Neural cell (in vitro differentiated cells): ENCODE results near the gene RUNX1. TPM values are rescaled to one million over a fixed set of nuclear protein-coding genes. Genes with fewer than 3 reads are reported as not detected.

Experiments
- H2AFZ ChIP-seq: fragments of 200-600, 300-800 bp; sonication (generic), shearing (Covaris generic); 2 replicates; pipeline ENCODE4 v1.6.0; 2014; ENCODE audit warnings: low read depth, mild to moderate bottlenecking, antibody characterized with exemption, low read length, moderate library complexity
- H3F3A ChIP-seq: fragments of 200-600 bp; shearing (Covaris generic); 2 replicates; pipeline ENCODE4 v1.6.1; 2016; ENCODE audit warnings: mild to moderate bottlenecking, moderate library complexity, mixed read lengths, antibody characterized with exemption, low read length; ENCODE audit not compliant: insufficient read depth, poor library complexity, severe bottlenecking
- H3K27ac ChIP-seq: fragments of 200-600, 300-800 bp; sonication (generic), shearing (Covaris generic); 2 replicates; pipeline ENCODE4 v1.5.1; 2014; ENCODE audit warnings: mild to moderate bottlenecking, low read length, moderate library complexity
- H3K27me3 ChIP-seq: fragments of 300-800, 200-600 bp; sonication (generic), shearing (Covaris generic); 2 replicates; pipeline ENCODE4 v1.6.0; 2014; ENCODE audit warnings: mild to moderate bottlenecking, low read depth, low read length, moderate library complexity; ENCODE audit not compliant: insufficient read depth
- H3K36me3 ChIP-seq: fragments of 300-800, 200-600 bp; sonication (generic), shearing (Covaris generic); 2 replicates; pipeline ENCODE4 v1.5.1; 2014; ENCODE audit warnings: mild to moderate bottlenecking, antibody characterized with exemption, low read length, moderate library complexity; ENCODE audit not compliant: insufficient read depth
- H3K4me2 ChIP-seq: fragments of 300-800, 200-600 bp; sonication (generic), shearing (Covaris generic); 2 replicates; pipeline ENCODE4 v1.6.0; 2014; ENCODE audit warnings: mild to moderate bottlenecking, low read length
- H3K4me3 ChIP-seq: fragments of 300-800, 200-600 bp; sonication (generic), shearing (Covaris generic); 2 replicates; pipeline ENCODE4 v1.5.1; 2014; ENCODE audit warnings: mild to moderate bottlenecking, low read length, moderate library complexity
- H3K79me2 ChIP-seq: fragments of 200-600 bp; shearing (Covaris generic); replicated peaks from 2 replicates; pipeline ENCODE4 v1.6.0; 2014; ENCODE audit warnings: mild to moderate bottlenecking, low read length, moderate library complexity; ENCODE audit not compliant: insufficient read depth
- H3K9ac ChIP-seq: fragments of 300-800, 200-600 bp; sonication (generic), shearing (Covaris generic); 2 replicates; pipeline ENCODE4 v1.6.1; 2016; ENCODE audit warnings: mild to moderate bottlenecking, low read length, mixed read lengths
- H3K9me2 ChIP-seq: fragments of 200-600 bp; shearing (Covaris generic); 2 replicates; pipeline ENCODE4 v1.6.1; 2016; ENCODE audit warnings: mild to moderate bottlenecking, low read length, mixed read lengths; ENCODE audit not compliant: insufficient read depth
- H3K9me3 ChIP-seq: fragments of 200-600, 300-800 bp; sonication (generic), shearing (Covaris generic); 2 replicates; pipeline ENCODE4 v1.6.1; 2016; ENCODE audit warnings: mild to moderate bottlenecking, mixed run types, low read length, moderate library complexity, mixed read lengths
- H4K20me1 ChIP-seq: fragments of 200-600 bp; shearing (Covaris generic); 2 replicates; pipeline ENCODE4 v1.6.1; 2016; ENCODE audit warnings: mild to moderate bottlenecking, mixed run types; ENCODE audit not compliant: insufficient read depth
- EP300 ChIP-seq: fragments of 450-650 bp; conservative IDR thresholded peaks from 2 replicates; pipeline ENCODE4 v1.6.1; 2014; ENCODE audit warnings: antibody characterized with exemption, mild to moderate bottlenecking, moderate library complexity; ENCODE audit not compliant: poor library complexity, severe bottlenecking
- EZH2 ChIP-seq: fragments of 200-600, 300-800 bp; shearing (Covaris generic), sonication (generic); IDR thresholded peaks from 2 replicates; pipeline ENCODE4 v1.6.1; 2014; ENCODE audit warnings: antibody characterized with exemption, low read length, borderline replicate concordance, mild to moderate bottlenecking; ENCODE audit not compliant: insufficient read depth, poor library complexity, severe bottlenecking
- MXI1 ChIP-seq: fragments of 450-650 bp; conservative IDR thresholded peaks from 2 replicates; pipeline ENCODE4 v1.6.1; 2014; ENCODE audit warnings: antibody characterized with exemption, mild to moderate bottlenecking; ENCODE audit not compliant: poor library complexity, severe bottlenecking
- POLR2AphosphoS5 ChIP-seq: IDR thresholded peaks from 2 replicates; pipeline ENCODE4 v1.6.1; 2012
- RAD21 ChIP-seq: fragments of 450-650 bp; conservative IDR thresholded peaks from 2 replicates; pipeline ENCODE4 v1.6.1; 2014; ENCODE audit warnings: antibody characterized with exemption, mild to moderate bottlenecking, moderate library complexity
- SMC3 ChIP-seq: fragments of 450-650 bp; conservative IDR thresholded peaks from 2 replicates; pipeline ENCODE4 v1.6.1; 2014; ENCODE audit warnings: antibody characterized with exemption, mild to moderate bottlenecking, moderate library complexity; ENCODE audit not compliant: poor library complexity
- TAF1 ChIP-seq: IDR thresholded peaks from 2 replicates; pipeline ENCODE4 v1.6.1; 2012; ENCODE audit warnings: low read depth
- polyA plus RNA-seq: library from polyadenylated mRNA; depleted of rRNA; stranded (reverse); fragments of >200 nt; gene quantifications from 2 replicates; pipeline ENCODE4 v1.2.3, GENCODE V29; 2014
- TF ChIP-seq, protein P1 (sequence below): IDR thresholded peaks from 2 replicates; pipeline ENCODE4 v1.6.1; 2012; ENCODE audit warnings: borderline replicate concordance
- TF ChIP-seq, protein P2 (sequence below): fragments of 450-650 bp; IDR thresholded peaks from 2 replicates; pipeline ENCODE4 v1.5.1; 2014; ENCODE audit warnings: antibody characterized with exemption, mild to moderate bottlenecking, moderate library complexity; ENCODE audit not compliant: poor library complexity, severe bottlenecking

Gene RUNX1
- polyA plus RNA-seq, 1 donor from 2014 or later = not detected

DNA sequence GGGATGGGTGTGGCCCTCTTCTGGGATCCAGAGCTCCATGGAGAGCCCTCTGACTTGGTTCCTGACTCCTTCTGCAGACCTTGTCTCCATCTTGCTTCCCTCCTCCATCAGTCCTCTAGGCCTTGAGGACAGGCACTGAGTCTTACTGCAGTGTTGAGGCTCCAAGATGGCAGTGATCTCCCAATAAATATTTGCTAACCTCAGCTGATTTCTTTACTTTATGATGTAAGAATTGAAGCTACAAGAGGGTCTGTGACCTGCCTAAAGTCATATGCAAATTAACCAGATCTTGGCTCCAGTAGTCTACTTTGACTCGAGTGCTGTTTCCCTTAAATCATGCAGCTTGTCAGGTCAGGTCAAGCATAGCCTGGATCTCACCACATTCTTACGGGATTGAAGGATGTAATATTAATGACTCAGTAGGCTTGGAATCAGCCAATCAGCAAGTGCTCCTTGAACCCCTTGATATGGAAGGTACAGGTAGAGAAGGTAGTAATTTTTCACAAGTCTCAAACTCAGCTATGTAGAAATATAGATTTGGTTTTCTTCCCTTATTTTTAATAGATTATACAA is 287.3 kb downstream of the RUNX1 start:
- no peaks in the 10 kb centered on the region for H3K79me2 ChIP-seq
- no peak overlapping the region for H3K4me3 ChIP-seq
- no peak overlapping the region for H3K9ac ChIP-seq
- H2AFZ ChIP-seq = no peak overlapping the region
- no peaks in the 10 kb centered on the region for H4K20me1 ChIP-seq
- TF ChIP-seq TAF1 (no peak), POLR2AphosphoS5 (no peak), MXI1 (no peak), SMC3 (no peak), RAD21 (no peak), EP300 (no peak), EZH2 (no peak)
- TF ChIP-seq, protein P1, sequence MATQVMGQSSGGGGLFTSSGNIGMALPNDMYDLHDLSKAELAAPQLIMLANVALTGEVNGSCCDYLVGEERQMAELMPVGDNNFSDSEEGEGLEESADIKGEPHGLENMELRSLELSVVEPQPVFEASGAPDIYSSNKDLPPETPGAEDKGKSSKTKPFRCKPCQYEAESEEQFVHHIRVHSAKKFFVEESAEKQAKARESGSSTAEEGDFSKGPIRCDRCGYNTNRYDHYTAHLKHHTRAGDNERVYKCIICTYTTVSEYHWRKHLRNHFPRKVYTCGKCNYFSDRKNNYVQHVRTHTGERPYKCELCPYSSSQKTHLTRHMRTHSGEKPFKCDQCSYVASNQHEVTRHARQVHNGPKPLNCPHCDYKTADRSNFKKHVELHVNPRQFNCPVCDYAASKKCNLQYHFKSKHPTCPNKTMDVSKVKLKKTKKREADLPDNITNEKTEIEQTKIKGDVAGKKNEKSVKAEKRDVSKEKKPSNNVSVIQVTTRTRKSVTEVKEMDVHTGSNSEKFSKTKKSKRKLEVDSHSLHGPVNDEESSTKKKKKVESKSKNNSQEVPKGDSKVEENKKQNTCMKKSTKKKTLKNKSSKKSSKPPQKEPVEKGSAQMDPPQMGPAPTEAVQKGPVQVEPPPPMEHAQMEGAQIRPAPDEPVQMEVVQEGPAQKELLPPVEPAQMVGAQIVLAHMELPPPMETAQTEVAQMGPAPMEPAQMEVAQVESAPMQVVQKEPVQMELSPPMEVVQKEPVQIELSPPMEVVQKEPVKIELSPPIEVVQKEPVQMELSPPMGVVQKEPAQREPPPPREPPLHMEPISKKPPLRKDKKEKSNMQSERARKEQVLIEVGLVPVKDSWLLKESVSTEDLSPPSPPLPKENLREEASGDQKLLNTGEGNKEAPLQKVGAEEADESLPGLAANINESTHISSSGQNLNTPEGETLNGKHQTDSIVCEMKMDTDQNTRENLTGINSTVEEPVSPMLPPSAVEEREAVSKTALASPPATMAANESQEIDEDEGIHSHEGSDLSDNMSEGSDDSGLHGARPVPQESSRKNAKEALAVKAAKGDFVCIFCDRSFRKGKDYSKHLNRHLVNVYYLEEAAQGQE = no peak
- TF ChIP-seq, protein P2, sequence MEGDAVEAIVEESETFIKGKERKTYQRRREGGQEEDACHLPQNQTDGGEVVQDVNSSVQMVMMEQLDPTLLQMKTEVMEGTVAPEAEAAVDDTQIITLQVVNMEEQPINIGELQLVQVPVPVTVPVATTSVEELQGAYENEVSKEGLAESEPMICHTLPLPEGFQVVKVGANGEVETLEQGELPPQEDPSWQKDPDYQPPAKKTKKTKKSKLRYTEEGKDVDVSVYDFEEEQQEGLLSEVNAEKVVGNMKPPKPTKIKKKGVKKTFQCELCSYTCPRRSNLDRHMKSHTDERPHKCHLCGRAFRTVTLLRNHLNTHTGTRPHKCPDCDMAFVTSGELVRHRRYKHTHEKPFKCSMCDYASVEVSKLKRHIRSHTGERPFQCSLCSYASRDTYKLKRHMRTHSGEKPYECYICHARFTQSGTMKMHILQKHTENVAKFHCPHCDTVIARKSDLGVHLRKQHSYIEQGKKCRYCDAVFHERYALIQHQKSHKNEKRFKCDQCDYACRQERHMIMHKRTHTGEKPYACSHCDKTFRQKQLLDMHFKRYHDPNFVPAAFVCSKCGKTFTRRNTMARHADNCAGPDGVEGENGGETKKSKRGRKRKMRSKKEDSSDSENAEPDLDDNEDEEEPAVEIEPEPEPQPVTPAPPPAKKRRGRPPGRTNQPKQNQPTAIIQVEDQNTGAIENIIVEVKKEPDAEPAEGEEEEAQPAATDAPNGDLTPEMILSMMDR = no peak
- no peaks in the 10 kb centered on the region for H3K9me3 ChIP-seq
- no peaks in the 10 kb centered on the region for H3K36me3 ChIP-seq
- no peaks in the 10 kb centered on the region for H3F3A ChIP-seq
- no peaks in the 10 kb centered on the region for H3K9me2 ChIP-seq
- no peak overlapping the region for H3K4me2 ChIP-seq
- no peak overlapping the region for H3K27ac ChIP-seq
- H3K27me3 ChIP-seq = no peaks in the 10 kb centered on the region

DNA sequence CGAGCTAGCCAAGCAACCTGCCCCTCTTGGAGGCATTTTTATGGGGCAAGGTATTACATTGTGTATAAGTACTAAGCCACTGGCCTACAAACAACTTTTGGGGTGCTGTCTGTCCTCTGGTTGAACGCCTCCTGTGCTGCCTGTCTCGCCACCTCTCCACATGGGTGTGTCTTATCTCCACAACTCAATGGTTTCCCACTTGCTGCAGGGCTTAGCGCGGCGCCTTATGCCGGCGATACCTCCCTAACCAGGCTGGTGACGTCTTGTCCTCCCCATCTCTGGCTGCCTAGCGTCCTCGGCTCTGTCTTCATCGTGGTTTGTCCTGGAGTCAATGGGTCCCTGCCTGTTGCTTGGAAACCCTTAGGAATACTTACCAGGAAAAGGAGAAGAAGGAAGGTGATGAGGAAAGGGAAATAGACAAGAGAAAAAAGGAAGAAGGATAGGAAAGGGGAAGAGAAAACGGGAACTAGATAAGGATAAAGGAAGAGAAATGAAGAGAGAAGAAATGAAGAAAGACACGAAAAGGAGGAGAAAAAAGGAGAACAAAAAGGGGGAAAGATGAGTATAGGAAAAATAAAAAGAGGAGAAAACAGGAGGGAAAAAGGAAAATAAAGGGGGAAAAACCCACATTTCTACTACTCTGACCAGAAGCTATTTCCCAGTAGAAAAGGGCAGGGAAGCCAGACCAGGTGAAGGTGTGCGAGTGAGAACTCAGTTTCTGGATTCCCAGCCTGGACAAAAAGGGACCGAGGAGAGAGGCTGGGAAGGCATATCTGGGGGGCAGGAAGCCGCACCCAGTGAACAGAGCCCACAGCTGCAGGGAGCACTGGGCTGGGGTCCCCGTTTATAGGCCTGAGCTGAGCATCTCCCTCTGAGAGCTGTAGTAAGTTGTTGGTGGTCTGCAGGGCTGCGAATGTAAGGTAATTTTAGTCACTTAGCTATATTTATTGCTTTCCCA is 294.1 kb downstream of the RUNX1 start:
- no peaks in the 10 kb centered on the region for H3K9me2 ChIP-seq
- H3K27me3 ChIP-seq = no peaks in the 10 kb centered on the region
- H3K9me3 ChIP-seq = no peaks in the 10 kb centered on the region
- H3K36me3 ChIP-seq = no peaks in the 10 kb centered on the region
- no peaks in the 10 kb centered on the region for H3K79me2 ChIP-seq
- TF ChIP-seq, protein P1 = no peak
- TF ChIP-seq RAD21 = no peak
- TF ChIP-seq EP300 = no peak
- TF ChIP-seq EZH2 = no peak
- no peak for TF ChIP-seq TAF1
- H3F3A ChIP-seq = no peaks in the 10 kb centered on the region
- no peak overlapping the region for H3K9ac ChIP-seq
- H4K20me1 ChIP-seq = no peaks in the 10 kb centered on the region
- H3K4me3 ChIP-seq = no peak overlapping the region
- H3K4me2 ChIP-seq = no peak overlapping the region
- H2AFZ ChIP-seq = no peak overlapping the region
- no peak overlapping the region for H3K27ac ChIP-seq
